HG03039 (cell line): ENCODE data around the gene SLC44A1.

Source experiments
- ATAC-seq: cut with Tn5 transposase; IDR thresholded peaks from one replicate; pipeline ENCODE4 v1.9.1; 2021; ENCODE audit warnings: mild to moderate bottlenecking, moderate library complexity; ENCODE audit not compliant: unreplicated experiment

Gene SLC44A1

GRCh38 chr9:105269593-105269992, 25.1 kb downstream of the SLC44A1 start:
- ATAC-seq, result no peak

- no peak for ATAC-seq
Observed at GRCh38 chr9:105270711-105271110, 26.3 kb downstream of the SLC44A1 start.

GRCh38 chr9:105273731-105274130, 29.3 kb downstream of the SLC44A1 start:
- no peak for ATAC-seq

GRCh38 chr9:105275111-105275510, 30.7 kb downstream of the SLC44A1 start:
- no peak for ATAC-seq

- no peak for ATAC-seq
Observed at GRCh38 chr9:105275938-105276337, 31.5 kb downstream of the SLC44A1 start.

- no peak for ATAC-seq
Observed at GRCh38 chr9:105278751-105279150, 34.3 kb downstream of the SLC44A1 start.

GRCh38 chr9:105280691-105281090, 36.2 kb downstream of the SLC44A1 start:
- ATAC-seq, result no peak

GRCh38 chr9:105281272-105281671, 36.8 kb downstream of the SLC44A1 start:
- no peak for ATAC-seq

- ATAC-seq, result no peak
Observed at GRCh38 chr9:105281926-105282325, 37.5 kb downstream of the SLC44A1 start.

GRCh38 chr9:105282870-105283621, 38.6 kb downstream of the SLC44A1 start:
- no peak for ATAC-seq

- no peak for ATAC-seq
Observed at GRCh38 chr9:105283795-105284194, 39.3 kb downstream of the SLC44A1 start.

- no peak for ATAC-seq
Observed at GRCh38 chr9:105284463-105284862, 40.0 kb downstream of the SLC44A1 start.

- no peak for ATAC-seq
Observed at GRCh38 chr9:105286098-105286497, 41.6 kb downstream of the SLC44A1 start.

- no peak for ATAC-seq
Observed at GRCh38 chr9:105289305-105289704, 44.9 kb downstream of the SLC44A1 start.

GRCh38 chr9:105290418-105290817, 46.0 kb downstream of the SLC44A1 start:
- no peak for ATAC-seq

GRCh38 chr9:105290954-105291353, 46.5 kb downstream of the SLC44A1 start:
- no peak for ATAC-seq

- no peak for ATAC-seq
Observed at GRCh38 chr9:105291422-105291859, 47.0 kb downstream of the SLC44A1 start.

- no peak for ATAC-seq
Observed at GRCh38 chr9:105291938-105292337, 47.5 kb downstream of the SLC44A1 start.

- ATAC-seq, result no peak
Observed at GRCh38 chr9:105293408-105293807, 49.0 kb downstream of the SLC44A1 start.

GRCh38 chr9:105295201-105295550, 50.7 kb downstream of the SLC44A1 start:
- ATAC-seq, result no peak

GRCh38 chr9:105295986-105296385, 51.5 kb downstream of the SLC44A1 start:
- no peak for ATAC-seq

GRCh38 chr9:105296445-105296844, 52.0 kb downstream of the SLC44A1 start:
- ATAC-seq, result no peak

GRCh38 chr9:105296877-105297287, 52.4 kb downstream of the SLC44A1 start:
- ATAC-seq, result no peak
